Lower leg skin (tissue), 4 donors: ENCODE data around the gene NUCB2. TPM values are rescaled to one million over a fixed set of nuclear protein-coding genes. Genes with fewer than 3 reads are reported as not detected.

Experiments
- DNase-seq, 2 donors: peaks; one replicate each; pipeline ENCODE4 v3.0.0-alpha.2; 2019; ENCODE audit warnings: low spot score in 2 of 2
- H3K4me3 ChIP-seq: fragments of 200-600 bp; sonication (generic); 2 replicates; pipeline ENCODE4 v1.5.1; 2017; ENCODE audit warnings: mild to moderate bottlenecking, low read depth; ENCODE audit not compliant: poor library complexity, severe bottlenecking
- POLR2A ChIP-seq, 2 donors: fragments of 450-650 bp; IDR thresholded peaks; one replicate each; pipeline ENCODE4 v1.6.1; 2016 to 2017; ENCODE audit warnings: antibody characterized with exemption in 2 of 2, mild to moderate bottlenecking in 1 of 2, moderate library complexity in 1 of 2
- WGBS, 2 donors: methylation state at CpG; one replicate each; pipeline ENCODE4 v1.1.5; 2018; 5-methylcytosine and 5-hydroxymethylcytosine counted together
- intact Hi-C: fragments of 100-400 bp; cut with DNase I; formaldehyde crosslinking; loops from one replicate; pipeline ENCODE4 v1.15.0; 2023; ENCODE audit warnings: low total_unique reads
- total RNA-seq, 4 donors: library from RNA; depleted of rRNA; stranded (reverse); fragments of >200 nt; gene quantifications; one replicate each; pipeline ENCODE4 v1.1.0, GENCODE V29; 2016
- TF ChIP-seq, protein P1 (sequence below), 3 donors: fragments of 450-650 bp; IDR thresholded peaks; one replicate each; pipeline ENCODE4 v1.5.1; 2016; ENCODE audit warnings: antibody characterized with exemption in 3 of 3, mild to moderate bottlenecking in 3 of 3, moderate library complexity in 2 of 3

Gene NUCB2
- total RNA-seq, 4 donors from 2014 or later, result 13.1 to 27.1 (median 17.9) TPM

GRCh38 chr11:17381156-17381555 is 104.6 kb downstream of the NUCB2 start:
- no peak for TF ChIP-seq POLR2A (IDR thresholded peaks at IDR 0.05)
- TF ChIP-seq, protein P1, sequence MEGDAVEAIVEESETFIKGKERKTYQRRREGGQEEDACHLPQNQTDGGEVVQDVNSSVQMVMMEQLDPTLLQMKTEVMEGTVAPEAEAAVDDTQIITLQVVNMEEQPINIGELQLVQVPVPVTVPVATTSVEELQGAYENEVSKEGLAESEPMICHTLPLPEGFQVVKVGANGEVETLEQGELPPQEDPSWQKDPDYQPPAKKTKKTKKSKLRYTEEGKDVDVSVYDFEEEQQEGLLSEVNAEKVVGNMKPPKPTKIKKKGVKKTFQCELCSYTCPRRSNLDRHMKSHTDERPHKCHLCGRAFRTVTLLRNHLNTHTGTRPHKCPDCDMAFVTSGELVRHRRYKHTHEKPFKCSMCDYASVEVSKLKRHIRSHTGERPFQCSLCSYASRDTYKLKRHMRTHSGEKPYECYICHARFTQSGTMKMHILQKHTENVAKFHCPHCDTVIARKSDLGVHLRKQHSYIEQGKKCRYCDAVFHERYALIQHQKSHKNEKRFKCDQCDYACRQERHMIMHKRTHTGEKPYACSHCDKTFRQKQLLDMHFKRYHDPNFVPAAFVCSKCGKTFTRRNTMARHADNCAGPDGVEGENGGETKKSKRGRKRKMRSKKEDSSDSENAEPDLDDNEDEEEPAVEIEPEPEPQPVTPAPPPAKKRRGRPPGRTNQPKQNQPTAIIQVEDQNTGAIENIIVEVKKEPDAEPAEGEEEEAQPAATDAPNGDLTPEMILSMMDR (IDR thresholded peaks at IDR 0.05), result no peak
- DNase-seq, result no peak
- intact Hi-C loops, result loop anchor here (10.0 kb wide), 1 partner anchor 156 kb away; no protein-coding TSS in a partner anchor
- WGBS, 2 donors, result 78 to 83% methylated on average over 4 of the region's 4 CpGs
- H3K4me3 ChIP-seq, result no peak overlapping the region

Other genes with a start within 250 kb of the NUCB2 start
- gene RPS13, start 199.1 kb upstream of the NUCB2 start, total RNA-seq, result 1,000 to 10,000 TPM; 1,348 to 1,884 (median 1,779) TPM
- gene PIK3C2A, start 68.8 kb upstream of the NUCB2 start, total RNA-seq, result 10 to 100 TPM; 30.5 to 46.7 (median 40.8) TPM
- 1 to 10 TPM; 4.6 to 6.5 (median 5.3) TPM for gene NCR3LG1, start 75.1 kb downstream of the NUCB2 start, total RNA-seq
- 10 to 100 TPM in 1 of 4 donors, 1 to 10 TPM in 3; 2.0 to 20.5 (median 4.7) TPM for gene KCNJ11, start 111.9 kb downstream of the NUCB2 start, total RNA-seq
- under 1 TPM in 3 of 4 donors, not detected in 1; 0.11 to 0.34 (median 0.26) TPM for gene ABCC8, start 200.1 kb downstream of the NUCB2 start, total RNA-seq